Neural progenitor cell (in vitro differentiated cells): ENCODE data around the gene BMPR1A. TPM values are rescaled to one million over a fixed set of nuclear protein-coding genes. Genes with fewer than 3 reads are reported as not detected.

ENCODE experiments used
- DNase-seq: peaks from one replicate; pipeline ENCODE4 v3.0.0-alpha.2; 2016; ENCODE audit warnings: low spot score
- H2AFZ ChIP-seq: fragments of 200-600 bp; sonication (generic); replicated peaks from 2 replicates; pipeline ENCODE4 v1.6.1; 2016; ENCODE audit warnings: antibody characterized with exemption
- H3F3A ChIP-seq: fragments of 200-600 bp; sonication (generic); 2 replicates; pipeline ENCODE4 v1.6.1; 2016; ENCODE audit warnings: antibody characterized with exemption, low read depth
- H3K27ac ChIP-seq: fragments of 200-600 bp; sonication (generic); 2 replicates; pipeline ENCODE4 v1.5.1; 2016; ENCODE audit warnings: mild to moderate bottlenecking
- H3K27me3 ChIP-seq: fragments of 200-600 bp; sonication (generic); 2 replicates; pipeline ENCODE4 v1.6.1; 2016; ENCODE audit warnings: mild to moderate bottlenecking, moderate library complexity
- H3K36me3 ChIP-seq: fragments of 200-600 bp; sonication (generic); 2 replicates; pipeline ENCODE4 v1.5.1; 2016
- H3K4me1 ChIP-seq: fragments of 200-600 bp; sonication (generic); 2 replicates; pipeline ENCODE4 v1.6.1; 2016; ENCODE audit warnings: mixed run types
- H3K4me2 ChIP-seq: fragments of 200-600 bp; sonication (generic); 2 replicates; pipeline ENCODE4 v1.6.1; 2016
- H3K4me3 ChIP-seq: fragments of 200-600 bp; sonication (generic); 2 replicates; pipeline ENCODE4 v1.5.1; 2016
- H3K79me2 ChIP-seq: fragments of 200-600 bp; sonication (generic); 2 replicates; pipeline ENCODE4 v1.6.1; 2016; ENCODE audit warnings: low read depth
- H3K9ac ChIP-seq: fragments of 200-600 bp; sonication (generic); 2 replicates; pipeline ENCODE4 v1.6.1; 2016
- H3K9me3 ChIP-seq: fragments of 200-600 bp; sonication (generic); 2 replicates; pipeline ENCODE4 v1.5.1; 2016; ENCODE audit warnings: low read depth
- H4K20me1 ChIP-seq: fragments of 200-600 bp; sonication (generic); 2 replicates; pipeline ENCODE4 v1.6.1; 2016; ENCODE audit warnings: low read depth
- H3K27ac Mint-ChIP-seq: 3 replicates; pipeline ENCODE4 v1.8.0; 2021; ENCODE audit warnings: mixed read lengths
- H3K27me3 Mint-ChIP-seq: 2 replicates; pipeline ENCODE4 v1.8.0; 2022; ENCODE audit warnings: low read depth, mild to moderate bottlenecking, inconsistent platforms, moderate library complexity, mixed read lengths; ENCODE audit not compliant: insufficient read depth
- H3K36me3 Mint-ChIP-seq: 3 replicates; pipeline ENCODE4 v1.8.0; 2021; ENCODE audit warnings: mixed read lengths
- H3K4me1 Mint-ChIP-seq: 3 replicates; pipeline ENCODE4 v1.8.0; 2021; ENCODE audit warnings: mixed read lengths
- H3K4me3 Mint-ChIP-seq: 3 replicates; pipeline ENCODE4 v1.8.0; 2021; ENCODE audit warnings: mild to moderate bottlenecking, moderate library complexity, mixed read lengths
- H3K9me3 Mint-ChIP-seq: 3 replicates; pipeline ENCODE4 v1.8.0; 2020; ENCODE audit warnings: mixed read lengths
- EZH2 ChIP-seq: fragments of 200-600 bp; sonication (generic); IDR thresholded peaks from 2 replicates; pipeline ENCODE4 v1.6.1; 2017; ENCODE audit warnings: antibody characterized with exemption, mild to moderate bottlenecking, moderate library complexity
- EZH2phosphoT487 ChIP-seq: fragments of 200-600 bp; sonication (generic); IDR thresholded peaks from 2 replicates; pipeline ENCODE4 v1.6.1; 2017; ENCODE audit warnings: antibody characterized with exemption
- total RNA-seq: library from RNA; depleted of rRNA; stranded (reverse); fragments of >200 nt; gene quantifications from 2 replicates; pipeline ENCODE4 v1.2.3, GENCODE V29; 2015; ENCODE audit warnings: low replicate concordance
- TF ChIP-seq, protein P1 (sequence below): fragments of 200-600 bp; sonication (generic); IDR thresholded peaks from 2 replicates; pipeline ENCODE4 v1.5.1; 2017; ENCODE audit warnings: antibody characterized with exemption, mild to moderate bottlenecking

BMPR1A gene
- total RNA-seq, 1 donor from 2014 or later = 76.2 TPM

DNA sequence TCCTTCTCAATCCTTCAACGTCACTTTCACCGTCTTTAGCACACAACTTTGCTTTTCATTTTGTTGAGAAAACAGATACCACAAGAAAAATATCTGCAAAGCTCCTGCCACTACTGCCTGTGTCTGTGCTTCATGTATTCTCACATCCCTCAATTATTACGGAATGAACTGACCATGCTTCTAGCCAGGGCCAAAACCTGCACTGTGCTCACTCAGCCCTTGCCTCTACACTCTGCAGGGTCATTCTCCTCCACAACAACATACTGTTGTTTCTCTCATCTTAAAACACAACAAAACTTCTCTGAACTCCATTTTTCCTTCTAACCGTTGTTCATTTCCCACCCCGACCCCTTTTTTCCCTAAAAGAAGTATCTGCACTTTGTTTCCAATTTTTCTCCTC, 29.5 kb downstream of the BMPR1A start:
- Histone ChIP-seq H3F3A (peaks cover 22% of the 10 kb centered on the region), H4K20me1 (peaks cover 58% of the 10 kb centered on the region), H3K9ac (no peak overlapping the region), H3K4me2 (peak overlapping the region; percentile 69), H3K36me3 (no peaks in the 10 kb centered on the region), H2AFZ (no peak overlapping the region), H3K27ac (peak overlapping the region; percentile 90), H3K4me1 (peaks cover 30% of the 10 kb centered on the region), H3K9me3 (no peaks in the 10 kb centered on the region), H3K79me2 (peaks cover 100% of the 10 kb centered on the region), H3K27me3 (no peaks in the 10 kb centered on the region), H3K4me3 (no peak overlapping the region)
- H3K27ac Mint-ChIP-seq = no peak overlapping the region
- H3K27me3 Mint-ChIP-seq = no peaks in the 10 kb centered on the region
- H3K4me1 Mint-ChIP-seq = peaks cover 7% of the 10 kb centered on the region
- H3K36me3 Mint-ChIP-seq = peaks cover 45% of the 10 kb centered on the region
- TF ChIP-seq, protein P1, sequence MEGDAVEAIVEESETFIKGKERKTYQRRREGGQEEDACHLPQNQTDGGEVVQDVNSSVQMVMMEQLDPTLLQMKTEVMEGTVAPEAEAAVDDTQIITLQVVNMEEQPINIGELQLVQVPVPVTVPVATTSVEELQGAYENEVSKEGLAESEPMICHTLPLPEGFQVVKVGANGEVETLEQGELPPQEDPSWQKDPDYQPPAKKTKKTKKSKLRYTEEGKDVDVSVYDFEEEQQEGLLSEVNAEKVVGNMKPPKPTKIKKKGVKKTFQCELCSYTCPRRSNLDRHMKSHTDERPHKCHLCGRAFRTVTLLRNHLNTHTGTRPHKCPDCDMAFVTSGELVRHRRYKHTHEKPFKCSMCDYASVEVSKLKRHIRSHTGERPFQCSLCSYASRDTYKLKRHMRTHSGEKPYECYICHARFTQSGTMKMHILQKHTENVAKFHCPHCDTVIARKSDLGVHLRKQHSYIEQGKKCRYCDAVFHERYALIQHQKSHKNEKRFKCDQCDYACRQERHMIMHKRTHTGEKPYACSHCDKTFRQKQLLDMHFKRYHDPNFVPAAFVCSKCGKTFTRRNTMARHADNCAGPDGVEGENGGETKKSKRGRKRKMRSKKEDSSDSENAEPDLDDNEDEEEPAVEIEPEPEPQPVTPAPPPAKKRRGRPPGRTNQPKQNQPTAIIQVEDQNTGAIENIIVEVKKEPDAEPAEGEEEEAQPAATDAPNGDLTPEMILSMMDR = no peak
- TF ChIP-seq EZH2 = no peak
- DNase-seq = no peak
- no peak overlapping the region for H3K4me3 Mint-ChIP-seq
- H3K9me3 Mint-ChIP-seq = peaks cover 52% of the 10 kb centered on the region

DNA sequence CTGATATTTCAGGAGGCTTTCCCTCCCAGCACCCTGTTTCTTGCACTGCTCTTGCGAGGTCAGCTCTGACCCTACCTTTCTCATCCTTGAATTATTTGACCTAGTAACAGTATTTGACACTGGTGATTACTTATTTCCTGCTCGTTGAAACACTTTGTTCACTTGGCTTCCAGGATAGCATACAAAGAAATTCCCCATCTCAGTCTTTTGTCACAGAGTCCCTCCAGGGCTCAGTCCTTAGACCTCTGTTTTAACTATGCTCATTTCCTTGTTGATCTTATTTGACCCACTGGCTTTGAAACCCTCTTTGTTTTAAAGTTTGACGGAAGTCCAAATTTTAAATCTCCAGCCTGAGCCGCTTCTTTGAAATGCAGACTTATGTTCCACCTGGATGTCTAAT, 29.9 kb downstream of the BMPR1A start:
- peak; percentile 38 for TF ChIP-seq EZH2phosphoT487
- no peak for TF ChIP-seq EZH2
- Mint-ChIP-seq H3K4me3 (no peak overlapping the region), H3K9me3 (peaks cover 48% of the 10 kb centered on the region), H3K27me3 (no peaks in the 10 kb centered on the region), H3K27ac (no peak overlapping the region), H3K36me3 (peaks cover 41% of the 10 kb centered on the region), H3K4me1 (peaks cover 7% of the 10 kb centered on the region)
- H3K27ac ChIP-seq = peak overlapping the region; percentile 90
- H3K27me3 ChIP-seq = no peaks in the 10 kb centered on the region
- H3K4me1 ChIP-seq = peaks cover 30% of the 10 kb centered on the region
- peak; percentile 29 for DNase-seq
- no peak overlapping the region for H3K9ac ChIP-seq
- no peak overlapping the region for H3K4me3 ChIP-seq
- peaks cover 22% of the 10 kb centered on the region for H3F3A ChIP-seq
- H3K36me3 ChIP-seq = no peaks in the 10 kb centered on the region
- peak overlapping the region; percentile 69 for H3K4me2 ChIP-seq
- H3K79me2 ChIP-seq = peaks cover 100% of the 10 kb centered on the region
- no peaks in the 10 kb centered on the region for H3K9me3 ChIP-seq
- no peak overlapping the region for H2AFZ ChIP-seq
- peaks cover 54% of the 10 kb centered on the region for H4K20me1 ChIP-seq

DNA sequence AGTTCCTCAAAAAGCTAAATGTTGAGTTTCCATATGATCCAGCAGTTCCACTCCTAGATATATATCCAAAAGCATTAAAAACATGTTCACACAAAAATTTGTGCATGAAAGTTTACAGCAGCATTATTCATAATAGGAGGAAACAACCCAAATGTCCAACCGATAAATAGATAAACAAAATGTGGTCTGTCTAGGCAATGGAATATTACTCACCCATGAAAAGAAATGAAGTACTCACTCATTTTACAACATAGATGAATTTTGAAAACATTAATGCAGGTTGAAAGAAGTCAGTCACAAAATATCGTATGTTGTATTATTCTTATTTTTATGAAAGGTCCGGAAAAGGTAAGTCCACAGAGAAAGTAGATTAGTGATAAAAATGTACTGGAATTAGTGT, 34.0 kb downstream of the BMPR1A start:
- Histone ChIP-seq H3K4me2 (no peak overlapping the region), H3K4me3 (no peak overlapping the region), H3K9me3 (no peaks in the 10 kb centered on the region), H3K4me1 (peaks cover 21% of the 10 kb centered on the region), H3K9ac (no peak overlapping the region), H3K79me2 (peaks cover 98% of the 10 kb centered on the region), H3K36me3 (no peaks in the 10 kb centered on the region), H3K27me3 (no peaks in the 10 kb centered on the region), H4K20me1 (peaks cover 17% of the 10 kb centered on the region), H2AFZ (no peak overlapping the region), H3F3A (peaks cover 34% of the 10 kb centered on the region), H3K27ac (no peak overlapping the region)
- Mint-ChIP-seq H3K4me1 (peaks cover 11% of the 10 kb centered on the region), H3K27me3 (no peaks in the 10 kb centered on the region), H3K9me3 (peaks cover 17% of the 10 kb centered on the region), H3K27ac (no peak overlapping the region), H3K36me3 (peaks cover 22% of the 10 kb centered on the region), H3K4me3 (no peak overlapping the region)
- TF ChIP-seq EZH2 = no peak
- no peak for TF ChIP-seq EZH2phosphoT487
- TF ChIP-seq, protein P1 = no peak
- DNase-seq = no peak

- Histone ChIP-seq H3K36me3 (no peaks in the 10 kb centered on the region), H4K20me1 (no peaks in the 10 kb centered on the region), H3K9me3 (no peaks in the 10 kb centered on the region), H3K4me3 (no peak overlapping the region), H3K9ac (no peak overlapping the region), H3K79me2 (peaks cover 98% of the 10 kb centered on the region), H3K4me2 (no peak overlapping the region), H3K27ac (no peak overlapping the region), H2AFZ (no peak overlapping the region), H3K4me1 (peaks cover 19% of the 10 kb centered on the region), H3K27me3 (no peaks in the 10 kb centered on the region), H3F3A (peaks cover 28% of the 10 kb centered on the region)
- TF ChIP-seq, protein P1 = no peak
- TF ChIP-seq EZH2 (no peak), EZH2phosphoT487 (no peak)
- Mint-ChIP-seq H3K36me3 (peaks cover 18% of the 10 kb centered on the region), H3K27me3 (peaks cover 3% of the 10 kb centered on the region), H3K4me1 (peaks cover 21% of the 10 kb centered on the region), H3K27ac (peak overlapping the region; percentile 38), H3K4me3 (no peak overlapping the region), H3K9me3 (peaks cover 12% of the 10 kb centered on the region)
- DNase-seq = no peak
These were observed 36.2 kb downstream of the BMPR1A start for GRCh38 chr10:86792461-86793167.
